A549 (cell line): Measurements from ENCODE around the gene ITIH5. TPM values are rescaled to one million over a fixed set of nuclear protein-coding genes. Genes with fewer than 3 reads are reported as not detected.

Experiments
- ATAC-seq, 2 experiments: fragments of 200-7000 bp in 1 of 2; fragments of >200 bp in 1 of 2; cut with Nextera tagmentation in 1 of 2; cut with Tn5 transposase in 1 of 2; 3 replicates each; pipeline versions ENCODE4 v1.8.0 to v1.9.1; 2018 to 2020; ENCODE audit warnings: mild to moderate bottlenecking in 1 of 2, moderate library complexity in 1 of 2
- CTCF ChIA-PET: fragments of 300-600 bp; sonication (Branson Sonifier 250); formaldehyde crosslinking; extraction: SDS; loops from one replicate; lab custom pipeline; 2021; ENCODE audit warnings: antibody characterized with exemption, inconsistent platforms; lab: Yijun Ruan, JAX
- POLR2A ChIA-PET: fragments of 350-600 bp; formaldehyde crosslinking; extraction: SDS; loops from one replicate; lab custom pipeline; 2021; ENCODE audit warnings: antibody characterized with exemption, inconsistent platforms; lab: Yijun Ruan, JAX
- DNase-seq, 2 experiments: peaks; one replicate each; pipeline versions ENCODE4 v3.0.0 to v3.0.0-alpha.2; 2011 to 2016; ENCODE audit warnings: low read depth in 1 of 2, low spot score in 1 of 2
- FAIRE-seq: peaks from 2 replicates; lab custom pipeline; 2011; peaks lifted over from hg19 to GRCh38; lab: Jason Lieb, UNC
- H3K27ac ChIP-seq, 2 experiments: fragments of >200 bp; sonication (Bioruptor Twin); formaldehyde crosslinking; 3 replicates each; pipeline ENCODE4 v1.5.1; 2016 to 2017
- H3K4me1 ChIP-seq: fragments of >200 bp; sonication (Bioruptor Twin); formaldehyde crosslinking; 3 replicates; pipeline ENCODE4 v1.6.1; 2016
- H3K4me2 ChIP-seq: fragments of >200 bp; sonication (Bioruptor Twin); formaldehyde crosslinking; 3 replicates; pipeline ENCODE4 v1.6.1; 2016
- H3K4me3 ChIP-seq: fragments of >200 bp; sonication (Bioruptor Twin); formaldehyde crosslinking; 3 replicates; pipeline ENCODE4 v1.5.1; 2016
- H3K9me3 ChIP-seq: fragments of >200 bp; sonication (Bioruptor Twin); formaldehyde crosslinking; 3 replicates; pipeline ENCODE4 v1.6.1; 2016
- BHLHE40 ChIP-seq: IDR thresholded peaks from 2 replicates; pipeline ENCODE4 v1.6.1; 2012; ENCODE audit warnings: low read depth, low read length, inconsistent platforms
- CBX2 ChIP-seq: fragments of 200-600 bp; sonication (generic); IDR thresholded peaks from 2 replicates; pipeline ENCODE4 v1.6.1; 2016; ENCODE audit warnings: low read depth, mild to moderate bottlenecking, borderline replicate concordance
- EHMT2 ChIP-seq: fragments of 200-600 bp; sonication (generic); IDR thresholded peaks from 2 replicates; pipeline ENCODE4 v1.6.1; 2016; ENCODE audit warnings: antibody characterized with exemption, low read depth, mild to moderate bottlenecking, moderate library complexity
- FOSB ChIP-seq: fragments of 250-450 bp; sonication (Bioruptor Pico); IDR thresholded peaks from 2 replicates; pipeline ENCODE4 v1.5.0; 2020; ENCODE audit warnings: mild to moderate bottlenecking, moderate library complexity
- HEYL ChIP-seq: fragments of 250-450 bp; sonication (Bioruptor Pico); IDR thresholded peaks from 2 replicates; pipeline ENCODE4 v1.8.0; 2021; ENCODE audit warnings: mild to moderate bottlenecking, moderate library complexity
- HOXB13 ChIP-seq: fragments of 250-450 bp; sonication (Bioruptor Pico); IDR thresholded peaks from 2 replicates; pipeline ENCODE4 v1.5.0; 2020; ENCODE audit warnings: low read depth, mild to moderate bottlenecking, moderate library complexity
- HOXB5 ChIP-seq: fragments of 250-450 bp; sonication (Bioruptor Pico); IDR thresholded peaks from 2 replicates; pipeline ENCODE4 v1.5.0; 2020; ENCODE audit warnings: mild to moderate bottlenecking, moderate library complexity
- MAFK ChIP-seq: fragments of 450-650 bp; IDR thresholded peaks from 2 replicates; pipeline ENCODE4 v1.6.1; 2014; ENCODE audit not compliant: partially characterized antibody
- PHF8 ChIP-seq: fragments of 200-600 bp; sonication (generic); IDR thresholded peaks from 2 replicates; pipeline ENCODE4 v1.6.1; 2016; ENCODE audit warnings: low read depth, mild to moderate bottlenecking, antibody characterized with exemption, moderate library complexity, borderline replicate concordance
- TP53 ChIP-seq: fragments of 250-450 bp; sonication (Bioruptor Pico); IDR thresholded peaks from 2 replicates; pipeline ENCODE4 v1.5.0; 2021; ENCODE audit warnings: mild to moderate bottlenecking, moderate library complexity
- ZFP36 ChIP-seq: fragments of 450-650 bp; IDR thresholded peaks from 2 replicates; pipeline ENCODE4 v1.6.1; 2014; ENCODE audit warnings: borderline replicate concordance; ENCODE audit not compliant: partially characterized antibody
- ZSCAN20 ChIP-seq: fragments of 250-450 bp; sonication (Bioruptor Pico); IDR thresholded peaks from 2 replicates; pipeline ENCODE4 v1.8.0; 2022; ENCODE audit warnings: mild to moderate bottlenecking, moderate library complexity
- WGBS: methylation state at CpG from one replicate; pipeline ENCODE4 v1.1.6; 2017; ENCODE audit errors: missing lambda C conversion rate; 5-methylcytosine and 5-hydroxymethylcytosine counted together
- polyA plus RNA-seq, 4 experiments: library from polyadenylated mRNA; depleted of rRNA in 3 of 4; stranded (reverse); fragments of >200 nt; fragmentation: RNase III in 1 of 4; extraction: RNeasy Plus Mini Kit Qiagen cat#74134 plus additional on column Dnase treatment in 1 of 4; gene quantifications; 2 replicates in 3 of 4; 3 replicates in 1 of 4; pipeline ENCODE4 v1.2.3, GENCODE V29; 2011 to 2017
- TF ChIP-seq, protein P1 (sequence below): fragments of >200 bp; sonication (Bioruptor Twin); formaldehyde crosslinking; IDR thresholded peaks from 3 replicates; pipeline ENCODE4 v1.6.1; 2016
- TF ChIP-seq, protein P2 (sequence below): fragments of 200-600 bp; sonication (generic); IDR thresholded peaks from 2 replicates; pipeline ENCODE4 v1.6.1; 2016; ENCODE audit warnings: antibody characterized with exemption, mild to moderate bottlenecking, moderate library complexity
- TF ChIP-seq, protein P3 (sequence below): fragments of 450-650 bp; IDR thresholded peaks from 2 replicates; pipeline ENCODE4 v1.6.1; 2014; ENCODE audit warnings: antibody characterized with exemption

ITIH5 gene
- polyA plus RNA-seq, 2 of the 4 experiments (the other 2 are of a cell fraction), result 0.03 to 0.05 TPM

DNA sequence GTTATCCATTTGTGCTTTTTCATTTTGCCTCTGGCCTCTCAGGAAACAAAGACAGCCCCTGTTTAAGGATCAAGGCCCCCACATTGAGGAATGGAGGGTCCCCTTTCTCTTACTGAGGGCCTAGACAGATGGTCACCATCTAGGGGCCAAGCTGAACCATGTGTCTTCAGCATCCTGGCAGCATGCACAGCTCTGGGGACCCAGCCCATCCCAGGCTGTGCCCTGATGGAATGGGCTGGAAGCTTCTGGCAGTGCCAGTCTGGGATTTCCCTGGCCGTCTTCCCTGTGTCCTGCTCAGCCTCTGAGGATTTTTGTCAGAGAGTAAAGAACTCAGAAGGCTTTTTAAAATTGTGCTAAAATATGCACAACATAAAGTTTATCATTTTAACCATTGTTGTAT lies 116.8 kb downstream of the ITIH5 start:
- CTCF ChIA-PET, result no interaction called here
- no peak for FAIRE-seq

DNA sequence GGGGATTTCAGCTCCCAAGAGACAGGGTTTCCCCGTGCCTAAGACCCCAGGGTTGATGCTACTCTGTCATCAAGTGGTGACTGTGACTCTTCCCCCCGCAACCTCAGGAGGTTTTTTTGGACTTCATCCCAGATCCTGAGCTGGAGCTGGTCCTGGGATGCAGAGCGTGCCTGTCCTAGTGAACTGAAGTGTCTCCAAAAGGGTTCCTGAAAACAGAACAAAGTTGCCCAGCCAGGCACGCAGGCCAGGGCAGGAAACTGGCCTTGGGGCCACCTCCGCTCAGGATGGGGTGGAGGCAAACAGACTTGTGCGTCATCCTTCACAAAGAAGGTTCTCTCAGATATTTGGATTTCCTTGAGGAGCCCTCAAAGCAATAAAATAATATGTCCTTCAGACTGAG lies 118.9 kb downstream of the ITIH5 start:
- no peak overlapping the region for H3K4me3 ChIP-seq
- no peak overlapping the region for H3K4me2 ChIP-seq
- no peaks in the 10 kb centered on the region for H3K9me3 ChIP-seq
- TF ChIP-seq HOXB5, result no peak
- no peak for TF ChIP-seq TP53 (CRISPR knock-in tag)
- TF ChIP-seq HEYL (CRISPR knock-in tag), result no peak
- TF ChIP-seq HOXB13 (CRISPR knock-in tag), result no peak
- TF ChIP-seq PHF8, result no peak
- no peaks in the 10 kb centered on the region for H3K4me1 ChIP-seq
- ChIA-PET CTCF (interaction anchor here (0.8 to 1.7 kb wide), 3 partner anchors 23 to 1760 kb away, joined by 3 to 6 read pairs (median 3); no protein-coding TSS in a partner anchor), POLR2A (no interaction called here)
- WGBS, result 53% methylated on average over 6 of the region's 6 CpGs
- no peak for DNase-seq
- no peak for ATAC-seq
- FAIRE-seq, result no peak
- no peak overlapping the region for H3K27ac ChIP-seq

More for the DNA sequence above, 116.8 kb downstream of the ITIH5 start:
- no peak overlapping the region for H3K4me2 ChIP-seq
- TF ChIP-seq ZFP36 (no peak), FOSB (no peak), ZSCAN20 (CRISPR knock-in tag) (no peak), EHMT2 (no peak), MAFK (no peak), CBX2 (no peak)
- TF ChIP-seq, protein P1, sequence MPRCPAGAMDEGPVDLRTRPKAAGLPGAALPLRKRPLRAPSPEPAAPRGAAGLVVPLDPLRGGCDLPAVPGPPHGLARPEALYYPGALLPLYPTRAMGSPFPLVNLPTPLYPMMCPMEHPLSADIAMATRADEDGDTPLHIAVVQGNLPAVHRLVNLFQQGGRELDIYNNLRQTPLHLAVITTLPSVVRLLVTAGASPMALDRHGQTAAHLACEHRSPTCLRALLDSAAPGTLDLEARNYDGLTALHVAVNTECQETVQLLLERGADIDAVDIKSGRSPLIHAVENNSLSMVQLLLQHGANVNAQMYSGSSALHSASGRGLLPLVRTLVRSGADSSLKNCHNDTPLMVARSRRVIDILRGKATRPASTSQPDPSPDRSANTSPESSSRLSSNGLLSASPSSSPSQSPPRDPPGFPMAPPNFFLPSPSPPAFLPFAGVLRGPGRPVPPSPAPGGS, result no peak
- TF ChIP-seq, all 56 proteins: peak for 0
- DNase-seq (no peak), ATAC-seq (no peak)
- Histone ChIP-seq H3K27ac (no peak overlapping the region), H3K9me3 (no peaks in the 10 kb centered on the region), H3K4me3 (no peak overlapping the region), H3K4me1 (no peaks in the 10 kb centered on the region)
- POLR2A ChIA-PET, result no interaction called here
- WGBS, result 16% methylated on average over 1 of the region's 1 CpG

DNA sequence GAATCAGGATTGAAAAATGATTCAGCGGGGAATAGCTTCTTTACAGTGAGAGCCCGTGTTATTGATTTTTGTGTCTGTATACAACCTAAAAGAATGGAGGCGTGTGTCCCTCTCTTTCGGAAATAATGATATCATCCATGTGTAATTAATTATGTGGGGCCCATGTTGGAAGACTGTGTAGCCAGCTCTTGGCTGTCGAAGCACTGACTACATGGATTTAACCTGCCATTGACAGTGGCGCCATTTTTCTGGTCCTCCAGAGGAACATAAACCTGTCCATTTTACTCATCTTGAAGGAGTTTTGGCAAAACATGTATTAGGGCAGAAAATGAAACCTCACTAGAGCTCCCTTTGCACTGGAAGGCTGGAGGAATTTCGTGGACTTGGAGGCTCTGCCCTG lies 119.6 kb downstream of the ITIH5 start:
- DNase-seq, result no peak
- H3K4me3 ChIP-seq, result no peak overlapping the region
- TF ChIP-seq, protein P2, sequence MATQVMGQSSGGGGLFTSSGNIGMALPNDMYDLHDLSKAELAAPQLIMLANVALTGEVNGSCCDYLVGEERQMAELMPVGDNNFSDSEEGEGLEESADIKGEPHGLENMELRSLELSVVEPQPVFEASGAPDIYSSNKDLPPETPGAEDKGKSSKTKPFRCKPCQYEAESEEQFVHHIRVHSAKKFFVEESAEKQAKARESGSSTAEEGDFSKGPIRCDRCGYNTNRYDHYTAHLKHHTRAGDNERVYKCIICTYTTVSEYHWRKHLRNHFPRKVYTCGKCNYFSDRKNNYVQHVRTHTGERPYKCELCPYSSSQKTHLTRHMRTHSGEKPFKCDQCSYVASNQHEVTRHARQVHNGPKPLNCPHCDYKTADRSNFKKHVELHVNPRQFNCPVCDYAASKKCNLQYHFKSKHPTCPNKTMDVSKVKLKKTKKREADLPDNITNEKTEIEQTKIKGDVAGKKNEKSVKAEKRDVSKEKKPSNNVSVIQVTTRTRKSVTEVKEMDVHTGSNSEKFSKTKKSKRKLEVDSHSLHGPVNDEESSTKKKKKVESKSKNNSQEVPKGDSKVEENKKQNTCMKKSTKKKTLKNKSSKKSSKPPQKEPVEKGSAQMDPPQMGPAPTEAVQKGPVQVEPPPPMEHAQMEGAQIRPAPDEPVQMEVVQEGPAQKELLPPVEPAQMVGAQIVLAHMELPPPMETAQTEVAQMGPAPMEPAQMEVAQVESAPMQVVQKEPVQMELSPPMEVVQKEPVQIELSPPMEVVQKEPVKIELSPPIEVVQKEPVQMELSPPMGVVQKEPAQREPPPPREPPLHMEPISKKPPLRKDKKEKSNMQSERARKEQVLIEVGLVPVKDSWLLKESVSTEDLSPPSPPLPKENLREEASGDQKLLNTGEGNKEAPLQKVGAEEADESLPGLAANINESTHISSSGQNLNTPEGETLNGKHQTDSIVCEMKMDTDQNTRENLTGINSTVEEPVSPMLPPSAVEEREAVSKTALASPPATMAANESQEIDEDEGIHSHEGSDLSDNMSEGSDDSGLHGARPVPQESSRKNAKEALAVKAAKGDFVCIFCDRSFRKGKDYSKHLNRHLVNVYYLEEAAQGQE, result no peak
- TF ChIP-seq, protein P3, sequence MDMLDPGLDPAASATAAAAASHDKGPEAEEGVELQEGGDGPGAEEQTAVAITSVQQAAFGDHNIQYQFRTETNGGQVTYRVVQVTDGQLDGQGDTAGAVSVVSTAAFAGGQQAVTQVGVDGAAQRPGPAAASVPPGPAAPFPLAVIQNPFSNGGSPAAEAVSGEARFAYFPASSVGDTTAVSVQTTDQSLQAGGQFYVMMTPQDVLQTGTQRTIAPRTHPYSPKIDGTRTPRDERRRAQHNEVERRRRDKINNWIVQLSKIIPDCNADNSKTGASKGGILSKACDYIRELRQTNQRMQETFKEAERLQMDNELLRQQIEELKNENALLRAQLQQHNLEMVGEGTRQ, result no peak
- no peak for TF ChIP-seq BHLHE40
- TF ChIP-seq MAFK, result no peak
- H3K27ac ChIP-seq, result no peak overlapping the region
- no peaks in the 10 kb centered on the region for H3K4me1 ChIP-seq
- H3K9me3 ChIP-seq, result no peaks in the 10 kb centered on the region
- ATAC-seq, result no peak
- POLR2A ChIA-PET, result no interaction called here
- FAIRE-seq, result no peak
- H3K4me2 ChIP-seq, result no peak overlapping the region
- CTCF ChIA-PET, result interaction anchor here (0.8 to 2.0 kb wide), 3 partner anchors 13 to 1662 kb away, joined by 3 to 6 read pairs (median 4); no protein-coding TSS in a partner anchor
- 59% methylated on average over 7 of the region's 7 CpGs for WGBS
